NCI-H774 (cell line): ENCODE data around the gene DMD.

Source experiments
- DNase-seq: peaks from one replicate; lab custom pipeline; 2025; lab: John Stamatoyannopoulos, UW

DMD gene

DNA sequence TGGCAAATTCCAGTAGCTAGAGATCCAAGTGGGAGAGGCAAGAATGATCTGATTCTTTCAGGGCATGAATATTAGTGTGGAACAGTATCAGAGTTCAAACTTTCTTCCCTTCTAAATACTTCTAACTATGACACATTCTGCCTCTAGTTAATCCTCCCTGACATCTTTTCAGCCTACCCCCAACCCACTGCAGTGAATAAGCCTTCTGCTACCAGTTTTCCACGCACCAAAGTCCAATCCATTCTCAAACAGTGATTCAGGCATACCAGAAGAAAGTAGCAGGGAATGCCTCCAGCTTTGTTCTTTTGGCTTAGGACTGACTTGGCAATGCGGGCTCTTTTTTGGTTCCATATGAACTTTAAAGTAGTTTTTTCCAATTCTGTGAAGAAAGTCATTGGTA lies 1984.1 kb downstream of the DMD start:
- DNase-seq = no peak

DNA sequence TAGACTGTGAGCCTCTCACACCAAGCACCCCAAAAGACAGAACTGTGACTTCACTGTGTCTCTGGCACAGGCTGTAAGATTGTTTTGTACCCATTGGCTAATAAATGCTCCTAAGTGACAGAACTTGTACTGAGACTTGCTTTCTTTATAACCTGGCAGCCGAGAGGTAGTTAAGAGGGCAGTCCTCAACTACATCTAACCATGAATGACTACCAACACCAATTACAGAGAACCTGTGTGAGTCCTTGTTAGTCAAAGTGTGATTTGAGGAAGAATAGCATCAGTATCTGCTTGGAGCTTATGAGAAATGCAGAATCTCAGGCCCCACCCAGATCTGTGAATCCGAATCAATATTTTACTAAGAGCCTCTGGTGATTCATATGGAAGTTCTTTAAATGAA lies 1985.5 kb downstream of the DMD start:
- no peak for DNase-seq

DNA sequence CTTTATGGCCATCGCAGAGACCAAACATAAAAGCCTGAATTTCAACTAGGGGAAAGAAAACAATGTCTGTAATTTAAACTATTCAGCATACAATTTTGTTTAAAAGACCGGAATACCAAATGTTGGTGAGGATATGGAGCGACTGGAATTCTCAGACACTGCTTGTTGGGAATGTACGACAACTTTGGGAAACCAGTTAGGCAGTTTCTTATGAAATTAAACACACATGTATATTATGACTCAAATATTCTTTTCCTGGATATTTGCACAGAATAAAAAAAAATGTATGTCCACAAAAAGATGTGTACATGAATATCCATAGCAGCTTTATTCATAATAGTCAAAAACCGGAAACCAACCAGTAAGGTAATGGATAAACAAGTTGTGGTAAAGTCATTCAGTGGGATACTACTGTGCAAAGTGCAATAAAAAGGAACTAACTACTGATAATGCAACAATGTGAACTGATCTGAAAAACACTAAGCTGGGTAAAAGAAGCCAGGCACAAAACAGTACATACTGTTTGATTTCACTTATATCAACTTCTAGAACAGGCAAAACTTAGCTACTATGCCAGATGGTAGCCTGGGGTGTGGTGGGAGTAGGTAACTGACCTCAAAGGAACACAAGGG lies 1986.9 kb downstream of the DMD start:
- DNase-seq = no peak

DNA sequence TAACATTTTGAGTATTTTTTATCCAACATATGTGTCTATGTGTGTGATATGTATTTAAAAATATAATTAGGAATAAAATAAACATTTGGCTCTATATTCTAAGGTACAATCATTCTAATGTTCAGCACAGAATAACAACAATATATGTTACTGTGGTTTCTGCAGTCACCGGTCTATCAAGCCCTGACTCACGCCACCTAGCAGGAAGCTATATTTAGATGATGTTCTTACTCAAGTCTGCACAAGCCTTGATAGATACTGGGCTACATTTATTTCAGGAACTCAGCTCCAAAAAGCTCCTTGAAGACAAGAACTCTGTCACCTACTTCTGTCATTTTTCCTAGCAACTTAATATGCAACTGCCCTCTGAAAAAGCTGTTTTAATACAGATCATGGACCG lies 1987.5 kb downstream of the DMD start:
- no peak for DNase-seq

DNA sequence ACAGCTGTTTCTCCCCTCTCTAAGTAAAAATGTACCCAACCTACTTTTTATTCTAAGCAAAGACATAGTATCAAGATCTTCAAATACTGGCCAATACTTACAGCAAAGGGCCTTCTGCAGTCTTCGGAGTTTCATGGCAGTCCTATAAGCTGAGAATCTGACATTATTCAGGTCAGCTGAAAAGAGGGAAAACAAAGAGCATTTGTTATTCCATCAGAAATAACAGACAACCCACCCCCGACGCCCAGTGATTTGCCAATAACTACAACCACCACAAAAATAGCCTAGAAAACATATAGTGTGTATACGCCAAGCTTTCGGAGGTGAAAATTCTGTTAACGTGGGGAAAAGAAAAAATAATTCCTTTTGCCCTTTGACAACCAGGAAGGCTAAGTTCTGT lies 1988.4 kb downstream of the DMD start:
- DNase-seq = no peak

DNA sequence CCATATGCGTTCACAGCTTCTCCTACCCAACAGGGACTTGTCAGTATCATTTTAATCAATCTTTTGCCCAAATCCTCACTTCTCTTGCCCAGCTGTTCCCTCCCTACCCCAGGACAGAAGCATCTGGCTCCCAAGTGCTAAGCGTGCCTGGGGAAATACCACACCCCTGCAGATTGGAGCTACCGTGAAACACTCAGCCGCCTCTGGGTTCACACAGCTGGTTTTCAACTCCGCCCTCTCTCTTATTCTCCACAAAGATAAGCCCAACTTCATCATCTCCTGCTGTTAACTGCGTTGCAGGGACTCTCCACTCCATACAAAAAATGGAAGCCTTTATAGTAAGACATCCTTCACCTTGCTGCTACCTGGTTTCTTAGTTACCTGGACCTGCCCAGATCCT lies 1992.2 kb downstream of the DMD start:
- no peak for DNase-seq

DNA sequence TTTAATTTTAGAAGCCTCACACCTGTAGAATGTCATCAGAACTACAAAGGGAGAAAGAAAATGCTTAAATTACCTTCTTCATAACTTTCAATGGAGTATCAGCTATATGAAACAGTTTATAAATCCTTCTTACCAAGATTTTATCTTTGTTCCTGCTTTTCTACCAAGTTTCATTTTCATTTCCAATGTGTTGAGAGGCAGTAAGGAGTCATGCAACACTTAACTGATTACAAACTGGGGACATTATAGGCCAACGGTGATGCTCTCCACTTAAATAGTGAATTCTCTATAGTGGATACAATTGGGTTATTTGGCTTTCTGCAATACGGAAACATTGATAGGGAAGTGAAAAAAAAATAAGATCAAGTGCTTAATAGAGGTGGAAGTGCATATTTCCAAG lies 1994.3 kb downstream of the DMD start:
- DNase-seq = no peak

DNA sequence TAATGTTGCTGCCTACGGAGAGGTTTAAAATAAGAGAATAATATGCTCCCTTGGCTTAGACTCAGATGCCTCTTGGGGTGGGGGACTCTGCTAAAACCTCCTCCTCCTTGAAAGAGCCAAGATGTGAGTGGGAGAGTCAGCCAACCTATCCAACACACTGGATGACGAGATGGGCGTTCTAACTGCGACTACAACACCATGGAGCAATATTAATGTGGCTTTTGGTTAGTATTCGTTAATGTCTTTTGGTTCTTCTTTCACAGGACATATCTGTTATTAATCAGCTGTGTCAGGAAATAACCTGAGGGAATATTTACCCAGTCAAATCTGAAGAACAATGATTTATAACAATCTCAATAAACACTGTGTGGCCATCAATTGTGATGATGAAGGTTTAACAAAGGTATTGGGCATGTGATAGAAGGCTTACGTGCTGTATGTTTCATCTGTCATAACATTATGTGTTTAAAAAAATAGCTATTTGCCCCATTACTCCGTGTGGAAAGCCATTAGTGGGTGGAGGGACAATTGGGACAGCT lies 1996.0 kb downstream of the DMD start:
- no peak for DNase-seq

DNA sequence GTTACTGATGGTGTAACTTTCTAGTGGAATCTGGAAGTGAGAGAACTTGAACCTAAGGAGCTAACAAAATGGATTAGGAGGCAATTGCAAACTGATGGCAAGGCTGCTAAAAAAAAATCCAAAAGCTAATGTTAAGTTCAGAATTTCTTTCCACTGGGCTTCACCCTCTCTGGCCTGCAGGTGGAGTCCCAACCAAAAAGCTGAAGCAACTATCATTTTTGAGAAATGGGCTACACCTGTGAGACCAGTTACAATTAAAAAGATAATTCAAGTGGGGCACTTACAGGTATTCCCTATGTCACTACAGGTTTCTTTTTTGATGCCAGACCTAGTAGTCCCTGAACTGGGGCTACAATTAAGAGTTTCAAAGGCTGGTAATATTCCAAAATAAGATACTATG lies 1997.4 kb downstream of the DMD start:
- no peak for DNase-seq

DNA sequence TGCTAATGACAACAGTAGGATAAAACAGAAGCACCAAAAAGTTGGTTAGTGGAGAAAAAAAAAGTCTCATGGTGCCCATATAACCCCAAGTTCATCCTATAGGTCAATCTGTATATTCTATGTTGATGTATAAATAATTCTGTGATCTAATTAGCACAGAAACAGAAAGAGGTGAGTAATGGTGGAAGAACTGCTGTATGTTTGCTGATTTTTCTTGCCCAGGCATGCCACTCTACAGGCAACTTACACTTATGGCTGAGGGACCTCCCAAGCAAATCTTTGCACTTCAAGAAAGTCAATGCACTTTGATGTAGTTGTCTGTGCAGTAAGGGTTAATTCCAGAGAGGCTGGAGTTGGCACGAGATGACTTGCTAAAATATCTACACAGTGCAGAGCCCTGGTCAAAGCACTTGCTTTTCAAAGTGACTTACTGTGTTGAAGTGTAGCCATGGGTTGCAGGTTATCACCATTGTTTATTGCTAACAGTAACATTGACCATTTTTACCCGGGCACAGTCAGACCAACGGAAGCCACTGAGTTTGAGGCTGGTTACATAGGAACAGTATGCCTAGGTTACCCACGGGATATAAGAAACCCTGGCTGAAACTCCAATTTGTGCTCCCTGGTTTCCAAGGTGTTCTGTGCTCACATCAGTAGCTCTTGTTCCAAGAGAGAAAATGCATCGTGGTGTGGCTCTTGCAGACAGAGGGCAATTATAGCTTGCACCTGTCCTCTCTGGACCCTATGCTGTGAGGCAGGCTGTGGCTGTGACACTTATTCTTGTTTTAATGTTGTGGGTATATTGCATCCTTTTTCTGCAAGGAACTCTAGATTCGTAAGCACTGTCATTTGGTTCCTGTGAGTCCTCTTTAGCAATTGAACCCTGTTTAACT lies 1998.2 kb downstream of the DMD start:
- no peak for DNase-seq

DNA sequence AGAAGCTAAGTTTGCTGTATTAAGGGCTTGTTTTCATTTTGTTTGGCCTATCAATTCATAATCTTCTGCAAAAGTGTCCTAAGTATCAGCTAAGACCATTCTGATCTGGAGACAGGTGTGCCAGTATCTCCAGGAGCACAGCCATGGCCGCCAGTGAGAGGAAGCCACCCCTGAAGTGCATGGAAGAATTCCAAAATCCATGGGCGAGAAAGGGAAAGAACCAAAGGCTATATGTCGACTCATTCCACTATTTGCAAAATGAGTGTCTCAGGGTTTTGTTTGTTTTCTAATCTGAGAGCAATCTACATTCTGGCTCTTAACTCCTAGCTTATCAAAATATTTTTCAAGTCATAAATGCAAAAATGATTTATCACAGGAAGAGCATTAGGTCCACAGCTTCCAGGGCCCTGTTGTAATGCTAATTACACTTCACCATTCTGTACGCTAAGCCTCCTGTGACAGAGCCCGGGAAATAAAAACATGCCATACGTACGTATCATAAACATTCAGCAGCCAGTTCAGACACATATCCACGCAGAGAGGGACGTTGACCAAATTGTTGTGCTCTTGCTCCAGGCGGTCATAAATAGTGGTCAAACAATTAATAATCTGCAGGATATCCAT lies 2002.2 kb downstream of the DMD start:
- no peak for DNase-seq

DNA sequence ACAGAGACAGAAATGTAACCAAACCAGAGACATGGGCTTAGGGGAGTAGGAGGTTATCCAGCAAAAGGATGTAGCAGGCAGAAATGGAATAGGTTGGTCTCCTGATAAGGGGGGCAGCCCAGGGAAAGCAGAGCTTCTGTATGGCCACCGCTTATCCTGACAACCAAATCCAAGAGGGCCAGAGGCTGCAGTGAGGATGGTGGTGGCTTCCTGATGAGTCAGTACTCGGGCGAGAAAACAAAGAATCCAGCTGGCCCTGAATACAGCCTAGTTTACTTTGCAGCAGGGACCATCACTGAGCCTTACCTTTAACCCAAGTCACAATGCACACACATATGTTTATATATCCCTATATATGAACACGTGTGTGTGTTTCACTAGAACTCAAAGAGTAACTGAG lies 2009.8 kb downstream of the DMD start:
- no peak for DNase-seq

DNA sequence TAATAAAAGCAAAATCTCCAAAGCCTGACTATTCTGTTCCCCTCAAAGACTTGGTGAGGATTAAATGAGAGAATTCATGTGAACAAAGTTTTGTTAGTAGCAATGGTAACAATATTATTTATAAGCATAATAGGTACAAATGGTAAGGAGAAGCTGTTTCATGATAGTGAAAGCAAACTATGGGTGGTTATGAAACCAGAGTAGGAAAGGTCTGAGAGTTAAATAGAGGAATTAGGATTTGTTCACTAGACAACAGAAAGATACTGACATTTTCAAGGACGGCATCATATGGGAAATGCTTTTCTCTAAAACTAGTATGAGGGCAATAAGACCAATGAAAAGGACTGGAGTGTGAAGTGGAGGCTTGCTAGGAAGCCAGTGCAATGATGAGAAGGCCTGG lies 2010.9 kb downstream of the DMD start:
- DNase-seq = no peak

DNA sequence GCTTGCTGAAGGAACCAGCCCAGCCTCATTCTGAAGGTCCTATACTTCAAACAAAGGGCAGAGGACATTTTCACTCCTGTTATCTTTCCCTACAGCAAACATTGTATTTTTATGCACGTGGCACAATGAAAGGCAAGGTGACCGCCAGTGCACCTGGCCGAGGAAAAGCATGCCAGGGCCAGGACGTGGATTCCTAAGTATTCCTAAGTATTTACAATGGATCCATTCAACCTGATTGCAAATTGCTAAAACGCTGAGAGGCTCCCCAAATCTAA lies 2011.6 kb downstream of the DMD start:
- DNase-seq = no peak

DNA sequence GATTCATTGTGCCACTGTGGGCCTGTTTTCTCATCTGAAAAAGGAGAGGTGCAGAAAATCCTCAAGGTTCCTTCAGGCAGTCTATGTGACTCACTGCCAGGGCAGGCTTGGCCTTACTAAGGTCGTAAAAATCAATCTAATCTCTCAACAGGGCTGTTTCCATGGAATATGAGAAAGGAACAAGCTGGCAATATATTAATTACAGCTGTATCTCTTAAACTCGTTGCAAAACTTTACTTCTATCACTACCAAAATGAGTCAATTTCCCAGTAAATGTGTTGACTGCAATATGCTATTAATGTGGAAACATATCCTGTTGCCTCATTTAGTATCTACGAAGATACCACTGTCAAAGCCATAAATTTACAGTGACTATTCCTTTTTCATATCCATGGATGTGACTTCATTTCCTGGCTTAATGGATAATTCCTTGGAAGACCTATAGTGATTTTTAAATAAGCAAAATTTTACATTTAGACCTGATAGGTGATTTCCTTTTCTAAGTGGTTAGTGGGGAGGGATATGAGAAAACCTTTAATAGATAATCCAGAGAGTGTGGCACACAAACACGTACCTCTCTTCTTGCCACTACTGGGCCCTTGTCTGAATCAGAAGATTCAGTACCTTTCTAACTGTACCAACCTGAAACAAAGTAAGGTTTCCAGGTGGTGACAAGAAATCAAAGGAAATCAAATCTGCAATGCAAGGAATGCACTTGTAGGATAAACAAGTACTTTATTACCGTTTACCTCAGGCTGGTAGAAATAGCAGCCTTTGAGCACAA lies 2012.1 kb downstream of the DMD start:
- DNase-seq = no peak

DNA sequence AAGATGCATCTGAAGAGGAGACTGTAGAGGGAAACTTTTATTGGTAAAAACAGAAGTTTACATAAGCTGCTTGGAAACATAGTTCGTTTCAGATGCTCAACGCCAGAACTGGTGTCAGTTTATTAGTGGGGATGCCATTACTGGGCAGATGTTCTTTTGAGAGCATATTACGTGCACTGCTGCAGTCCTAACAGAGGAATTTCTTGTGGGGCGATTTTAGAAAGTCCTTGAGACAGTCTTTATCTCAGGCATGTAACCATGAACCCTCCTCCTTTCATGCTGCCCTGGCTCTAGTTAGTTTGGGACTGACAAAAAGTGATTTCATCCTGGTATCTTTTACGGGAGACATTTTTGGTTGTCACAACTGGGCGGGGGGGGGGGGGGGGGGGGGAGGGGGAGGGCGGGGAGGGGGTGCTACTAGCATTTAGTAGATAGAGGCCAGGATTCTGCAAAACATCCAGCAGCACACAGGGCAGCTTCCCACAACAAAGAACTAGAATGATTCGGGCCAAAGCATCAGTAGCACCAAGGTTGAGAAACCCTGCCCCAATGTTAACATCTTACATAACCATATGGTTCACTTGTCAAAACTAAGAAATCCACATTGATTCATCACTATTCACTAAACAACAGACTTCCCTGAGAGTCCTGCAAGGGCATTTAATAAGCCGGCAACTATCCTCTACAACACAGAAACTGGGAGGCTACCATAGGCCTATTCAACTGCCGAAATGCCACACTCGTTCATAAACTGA lies 2021.0 kb downstream of the DMD start:
- no peak for DNase-seq

DNA sequence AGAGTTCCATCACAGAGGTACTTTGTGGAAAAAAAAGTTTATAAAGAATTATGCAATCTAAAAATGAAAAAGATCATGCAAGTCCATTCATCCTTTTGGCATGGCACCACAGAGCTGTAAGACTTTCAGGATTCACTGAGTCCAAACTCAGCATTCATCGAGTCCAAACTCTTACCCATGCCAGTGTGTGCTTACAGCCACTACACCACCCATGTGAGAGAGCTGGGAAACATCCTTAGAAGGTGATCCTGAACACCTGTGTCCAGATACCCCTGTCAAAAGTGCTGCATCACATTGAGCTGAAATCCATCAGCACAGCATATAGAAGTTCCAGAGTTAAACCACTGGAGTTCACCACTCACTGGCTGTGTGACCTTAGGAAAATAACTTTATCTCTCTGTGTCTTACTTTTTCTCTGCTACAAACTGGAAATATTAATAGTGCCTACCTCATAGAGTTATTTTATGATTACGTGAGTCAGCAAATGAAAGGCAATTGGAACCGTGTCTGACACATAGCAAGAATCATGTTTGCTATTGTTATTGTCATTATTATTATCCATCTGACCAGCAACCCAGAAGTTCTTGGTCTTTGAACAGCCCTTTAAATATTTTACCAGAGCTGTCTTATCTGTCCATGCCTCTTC lies 2024.5 kb downstream of the DMD start:
- no peak for DNase-seq

DNA sequence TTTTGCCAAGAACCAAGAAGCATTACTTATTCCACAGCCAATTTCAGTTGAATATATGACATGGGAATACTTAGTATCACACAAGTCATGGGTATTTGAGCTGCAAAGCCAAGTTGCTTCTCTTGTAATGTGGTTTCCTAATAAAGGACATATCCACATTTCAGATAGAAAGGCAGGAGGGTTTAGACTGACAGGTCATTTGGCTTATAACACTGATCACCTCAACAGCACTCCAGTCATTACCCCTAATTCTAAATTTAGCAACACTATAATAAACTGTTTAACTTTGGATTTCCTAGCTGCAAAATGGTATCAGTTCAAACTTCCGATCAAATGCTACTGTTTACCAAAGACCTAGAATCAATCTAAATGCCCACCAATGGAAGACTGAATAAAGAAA lies 2025.5 kb downstream of the DMD start:
- DNase-seq = no peak

DNA sequence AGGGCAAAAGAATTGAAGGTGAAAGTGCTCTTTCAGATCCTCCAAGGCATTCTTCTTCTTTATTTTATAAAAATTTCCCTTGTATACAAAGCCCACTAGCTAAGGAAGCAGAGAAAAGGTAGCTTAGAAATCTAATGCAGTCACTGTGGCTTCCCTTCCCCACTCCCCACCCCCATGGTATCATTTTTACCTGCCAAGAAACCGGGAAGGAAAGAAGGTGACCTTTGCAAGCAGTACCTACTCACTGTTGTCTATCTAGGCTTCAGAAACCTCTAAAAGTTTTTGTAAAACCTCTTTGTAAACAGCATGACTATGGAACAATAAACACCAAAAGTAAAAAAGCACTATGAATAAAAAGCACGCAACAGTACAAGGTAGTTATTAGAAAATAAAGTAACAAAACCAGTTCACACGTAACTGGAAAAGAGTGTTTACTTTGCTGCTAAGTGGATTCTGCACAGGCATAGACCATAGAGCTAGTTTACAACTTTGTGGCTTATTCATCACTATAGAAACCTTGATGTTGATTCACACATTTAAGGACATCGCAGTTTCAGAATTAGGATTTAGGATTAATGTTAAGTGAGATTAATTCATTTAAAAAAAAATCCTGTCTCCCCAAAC lies 2029.9 kb downstream of the DMD start:
- peak; percentile 29 for DNase-seq

DNA sequence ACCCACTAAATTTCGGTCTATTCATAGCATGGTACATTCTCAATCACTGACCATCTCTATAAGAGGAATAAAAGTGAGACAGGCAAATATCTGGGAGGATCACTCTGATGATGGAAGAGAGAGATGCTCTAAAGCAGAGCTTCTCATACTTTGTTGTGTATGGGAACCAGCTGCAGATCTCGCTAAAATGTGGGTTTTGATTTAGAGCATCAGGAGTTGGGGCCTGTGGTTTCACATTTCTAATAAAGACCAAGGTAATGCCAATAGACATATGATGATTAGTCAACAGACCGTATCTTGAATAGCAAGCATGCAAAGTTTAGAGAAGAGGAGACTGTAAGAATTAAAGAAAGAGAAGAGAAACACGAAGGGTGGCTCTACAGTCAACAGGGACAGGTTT lies 2032.1 kb downstream of the DMD start:
- no peak for DNase-seq

DNA sequence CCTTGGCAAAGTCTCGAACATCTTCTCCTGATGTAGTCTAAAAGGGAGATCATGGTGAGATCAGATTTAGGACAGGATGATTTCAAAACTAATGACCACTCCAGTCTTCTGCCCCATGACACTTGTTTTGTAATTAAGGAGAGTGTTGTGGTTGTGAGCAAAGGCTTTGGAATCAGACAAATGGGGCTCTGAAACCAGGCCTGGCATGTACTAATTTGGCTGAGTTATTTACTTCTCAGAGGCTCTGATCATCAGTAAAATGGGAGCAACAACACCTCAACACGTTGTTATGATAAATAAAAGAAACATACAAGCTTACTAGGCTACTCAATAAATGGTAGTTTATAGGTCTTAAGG lies 2032.6 kb downstream of the DMD start:
- DNase-seq = no peak
